DMS 273 treated with DMSO at 0.1 percent for 48 hours (cell line): ENCODE results near the gene CCDC13.

ENCODE experiments used
- DNase-seq: peaks from one replicate; lab custom pipeline; 2025; lab: John Stamatoyannopoulos, UW

The CCDC13 gene

DNA sequence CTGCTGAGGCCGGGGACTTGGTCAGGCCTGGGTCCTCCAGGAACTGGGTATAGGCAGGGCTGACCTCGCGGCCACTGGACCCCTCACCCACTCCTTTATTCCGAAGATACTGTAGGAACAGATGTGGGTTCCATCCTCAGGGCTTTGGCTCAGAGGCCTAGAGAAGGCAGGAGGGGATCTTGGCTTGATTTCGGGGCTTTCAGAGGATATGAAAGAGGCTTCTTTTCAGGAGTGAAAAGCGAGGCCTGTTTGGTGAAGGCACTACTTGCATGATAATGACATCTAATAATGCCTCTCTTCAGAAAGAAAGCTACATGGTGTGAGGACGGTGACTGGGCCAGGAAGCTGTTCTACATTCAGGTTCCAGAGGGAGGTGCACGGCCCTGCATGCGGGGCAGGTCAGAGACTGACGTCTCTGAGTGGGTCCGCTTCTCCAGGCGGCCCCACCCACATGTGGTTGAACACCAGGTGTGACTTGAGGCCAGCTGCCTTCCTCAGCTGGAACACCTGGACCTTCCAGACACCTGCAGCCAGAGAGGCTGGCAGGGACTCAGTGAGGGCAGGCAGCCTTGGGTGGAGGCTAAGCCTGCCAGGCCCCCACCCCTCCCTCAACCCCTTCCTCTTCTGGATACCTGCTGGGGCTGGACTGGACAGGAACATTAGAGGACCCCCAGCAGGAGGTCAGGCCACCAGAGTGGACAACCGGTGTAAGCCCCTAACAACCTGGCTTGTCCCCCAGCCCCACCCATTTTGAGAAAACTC lies 39.4 kb downstream of the CCDC13 start:
- DNase-seq: no peak

DNA sequence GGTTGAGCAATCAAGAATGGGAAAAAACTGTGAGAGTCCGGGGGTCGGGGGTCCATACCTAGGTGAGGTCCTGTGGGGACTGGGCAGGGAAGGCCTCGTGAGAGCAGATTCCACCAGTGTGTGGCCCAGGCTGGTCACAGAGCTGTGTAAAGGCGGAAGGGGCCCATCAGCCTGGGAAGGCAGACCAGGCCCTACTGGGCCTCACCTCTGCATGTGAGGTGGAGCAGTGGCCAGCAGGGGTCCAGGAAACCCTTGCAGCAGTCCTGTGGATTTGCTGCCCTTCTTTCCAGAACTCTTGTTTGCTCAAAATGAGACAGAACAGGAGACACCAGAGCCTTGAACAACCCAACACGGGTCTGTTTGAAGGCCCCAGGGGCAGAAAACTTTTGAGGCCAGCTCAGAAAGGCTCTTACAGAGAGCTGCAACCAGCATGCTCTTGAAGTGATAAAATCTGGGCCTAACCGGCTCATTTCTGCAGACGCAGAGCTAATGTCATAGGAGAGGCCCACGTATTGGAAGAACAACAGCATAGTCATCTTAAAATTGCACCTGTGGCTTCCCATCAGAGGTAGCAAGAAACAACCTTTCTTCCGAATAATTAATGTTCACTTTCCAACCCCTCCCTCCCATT lies 40.1 kb downstream of the CCDC13 start:
- DNase-seq: no peak

DNA sequence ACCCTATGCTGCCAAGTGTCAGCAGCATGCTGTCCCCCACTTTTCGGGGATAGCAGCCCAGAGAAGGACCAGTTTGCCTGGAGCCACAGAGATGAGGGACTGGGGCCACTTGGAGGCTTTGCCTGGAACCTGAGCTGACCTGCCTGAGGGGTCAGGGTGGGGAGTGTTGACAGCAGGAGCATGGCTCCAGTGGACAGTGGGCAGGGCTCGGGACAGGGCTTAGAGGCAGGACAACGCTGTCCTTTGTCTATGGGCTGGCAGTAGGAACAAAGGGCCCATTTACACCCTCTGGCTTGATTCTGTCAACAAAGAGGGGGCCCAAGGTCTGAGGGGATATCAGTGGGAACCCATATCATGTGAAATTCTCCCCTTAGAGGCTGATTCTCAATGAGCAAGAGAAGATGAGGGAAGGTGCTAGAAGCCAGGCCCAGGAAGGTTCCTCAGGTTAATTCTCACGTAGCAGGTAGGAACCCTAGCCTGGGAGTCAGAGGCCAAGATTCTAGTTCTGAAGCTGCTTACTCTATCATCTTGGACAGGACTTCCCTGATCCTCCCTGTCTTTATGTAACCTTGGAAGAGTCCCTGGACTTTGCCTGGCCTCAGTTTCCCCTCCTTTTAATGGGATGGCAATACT lies 40.7 kb downstream of the CCDC13 start:
- no peak for DNase-seq

DNA sequence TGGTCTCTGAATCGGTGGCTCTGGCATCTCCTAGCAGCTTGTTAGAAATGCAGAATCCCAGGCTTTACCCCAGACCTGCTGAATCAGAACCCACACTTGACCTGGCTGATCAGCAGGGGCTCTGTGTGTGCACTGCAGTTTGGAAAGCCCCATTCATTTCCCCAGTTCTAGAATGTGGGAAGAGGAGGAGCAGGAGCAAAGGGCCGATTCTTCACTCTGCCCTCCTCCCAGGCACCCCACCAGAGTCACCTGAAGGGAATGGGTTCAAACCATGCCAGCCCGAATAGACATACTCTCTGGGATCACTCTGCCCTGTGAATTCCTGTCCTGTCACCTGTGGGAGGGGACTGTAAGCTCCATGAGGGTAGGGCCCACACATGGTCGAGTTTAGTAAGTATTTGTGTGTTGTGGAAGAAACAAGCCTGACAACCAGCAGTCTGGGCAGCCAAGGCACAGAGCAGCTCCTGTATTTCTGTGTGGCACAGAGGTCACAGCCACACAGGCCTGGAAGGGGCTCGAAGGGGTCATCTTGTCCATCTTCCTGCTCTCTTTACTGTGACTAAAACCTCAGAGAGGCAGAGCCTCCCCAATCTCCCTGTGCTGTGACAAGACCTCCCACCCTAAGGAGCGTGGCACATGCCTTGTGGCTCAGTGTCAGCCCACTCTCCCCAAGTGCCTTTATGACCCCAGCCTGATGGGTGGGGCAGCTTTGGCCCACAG lies 41.4 kb downstream of the CCDC13 start:
- no peak for DNase-seq

DNA sequence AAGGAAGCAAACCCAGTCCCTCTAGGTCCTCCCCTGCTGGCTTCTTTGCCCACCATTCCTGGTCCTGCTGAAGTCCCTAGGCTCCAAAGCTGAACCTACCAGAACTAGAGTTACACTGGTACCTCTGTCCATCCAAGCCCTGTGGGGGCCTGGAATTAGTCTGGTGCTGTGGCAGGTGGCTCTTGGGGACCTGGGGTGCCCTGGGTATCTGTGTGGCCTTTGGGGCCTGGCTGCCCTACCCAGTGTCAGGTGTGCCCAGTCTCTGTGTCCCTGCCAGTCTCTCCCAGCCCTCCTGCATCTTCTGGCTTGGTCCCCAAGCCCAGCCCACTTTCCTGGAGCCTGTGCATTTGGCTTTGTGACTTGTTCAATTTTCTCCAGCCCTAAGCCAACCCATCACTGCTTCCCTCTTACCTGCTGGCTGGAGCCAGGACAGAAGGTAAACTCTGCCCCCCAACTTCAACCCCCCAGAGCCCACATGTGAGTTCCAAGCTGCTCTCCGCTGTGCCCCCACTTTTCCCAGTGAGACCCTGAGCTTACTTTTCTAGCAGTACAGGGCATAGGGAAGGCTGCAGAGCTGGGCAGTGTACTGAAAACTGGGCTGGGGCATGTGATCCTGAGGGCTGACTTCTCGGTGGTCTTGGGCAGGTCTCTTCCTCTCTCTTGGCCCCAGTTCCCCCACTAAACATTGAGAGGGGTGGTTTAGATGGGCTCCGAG lies 42.2 kb downstream of the CCDC13 start:
- no peak for DNase-seq

DNA sequence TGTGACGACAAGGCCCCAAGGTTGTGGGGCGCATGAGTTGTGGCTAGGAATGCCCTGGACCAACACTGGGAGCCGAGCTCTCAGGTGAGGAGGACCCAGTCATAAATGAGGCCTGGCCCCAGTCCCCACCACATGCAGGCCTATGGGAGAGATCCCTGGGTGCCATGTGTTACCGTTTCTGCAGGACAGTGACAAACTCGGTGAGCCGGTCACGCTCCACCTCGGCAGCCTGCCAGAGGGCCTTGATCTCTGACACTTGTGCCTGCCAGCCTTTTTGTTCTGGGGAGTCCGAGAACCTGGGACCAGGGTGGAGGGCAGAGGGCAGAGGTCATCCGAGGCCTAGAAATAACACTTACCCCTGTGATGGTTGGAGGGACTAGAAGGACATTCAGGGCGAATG lies 42.8 kb downstream of the CCDC13 start:
- DNase-seq: no peak

DNA sequence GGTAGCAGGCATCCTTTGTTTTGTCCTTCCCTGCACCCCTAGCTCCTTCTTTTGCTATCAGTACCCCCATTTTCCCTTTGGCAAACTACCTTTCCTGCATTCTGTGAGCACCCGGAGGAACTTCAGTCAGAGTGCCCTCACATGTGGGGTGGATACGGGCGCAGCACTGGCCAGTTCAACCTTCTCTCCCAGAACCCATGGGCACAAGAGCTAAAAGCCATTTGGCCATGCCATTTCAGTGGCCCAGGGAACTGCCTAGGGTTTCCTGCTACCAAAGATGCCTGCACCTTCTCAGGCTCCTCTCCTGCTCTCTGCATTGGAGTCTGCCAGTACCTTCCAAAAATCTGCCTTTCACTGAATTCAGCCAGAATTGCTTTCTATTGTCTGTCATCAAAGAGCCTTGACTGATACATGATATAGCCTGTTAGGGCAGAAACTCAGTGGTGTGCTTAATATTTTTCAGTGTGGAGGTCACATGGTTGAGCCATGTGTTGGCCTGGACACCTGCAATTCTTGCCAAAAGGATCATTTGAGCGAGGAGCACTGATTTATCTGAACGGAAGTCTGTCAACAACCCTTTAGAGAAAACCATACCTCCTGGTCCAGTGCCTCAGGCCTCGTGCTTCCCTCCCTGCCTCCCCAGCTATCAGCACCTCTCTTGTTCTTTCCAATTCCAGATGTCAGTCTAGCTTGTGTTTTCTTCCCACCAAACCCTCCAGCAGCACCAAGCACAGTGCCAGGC lies 43.5 kb downstream of the CCDC13 start:
- no peak for DNase-seq

DNA sequence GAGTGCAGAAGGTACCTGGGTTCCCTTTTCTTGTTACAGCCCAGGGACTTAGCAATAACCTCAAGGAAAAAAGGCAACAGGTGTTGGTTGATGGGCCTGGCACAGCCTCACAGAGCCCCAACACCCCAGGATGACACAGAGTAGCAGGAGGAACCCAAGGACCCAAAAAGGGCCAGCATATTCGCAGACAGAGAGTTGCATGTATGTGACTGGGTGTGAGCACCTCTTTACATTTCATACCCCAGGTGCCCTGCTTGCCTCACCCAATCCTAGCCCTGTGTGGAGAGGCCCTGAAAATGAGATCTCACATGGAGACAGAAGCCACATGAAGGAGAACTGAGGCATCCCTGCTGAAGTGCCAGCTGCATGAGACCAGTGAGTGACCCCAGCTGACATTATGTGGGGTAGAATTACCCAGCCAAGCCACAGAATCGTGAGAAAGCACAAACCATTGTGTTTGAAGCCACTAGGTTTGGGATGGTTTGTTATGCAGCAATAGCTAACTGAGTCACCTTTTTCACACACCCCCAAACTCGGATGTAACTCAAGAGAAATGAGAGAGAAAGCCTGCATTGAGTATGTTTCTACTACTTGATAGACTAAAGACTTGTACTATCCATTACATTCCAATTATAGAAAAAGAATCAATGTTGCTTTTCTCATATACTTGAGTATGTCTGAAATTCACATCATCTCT lies 44.2 kb downstream of the CCDC13 start:
- DNase-seq: no peak

DNA sequence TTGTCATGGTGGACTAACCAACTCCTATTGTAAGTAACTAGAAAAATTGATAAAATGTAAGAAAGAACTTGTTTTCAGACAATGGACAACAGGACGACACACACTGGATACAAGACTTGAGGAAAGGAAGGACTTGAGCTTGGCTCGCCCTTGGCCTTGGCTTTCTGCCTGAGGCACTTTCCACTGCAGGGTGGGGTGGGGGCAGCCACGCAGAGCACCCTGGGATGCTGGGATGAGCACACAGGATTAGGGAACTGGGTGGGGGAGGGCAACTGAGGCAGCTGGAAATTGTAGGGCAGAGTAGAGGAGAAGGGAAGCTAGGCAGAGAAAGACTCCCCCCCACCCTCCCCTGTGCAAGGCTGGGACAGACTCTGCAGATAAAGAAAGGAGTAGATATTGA lies 45.0 kb downstream of the CCDC13 start:
- no peak for DNase-seq

DNA sequence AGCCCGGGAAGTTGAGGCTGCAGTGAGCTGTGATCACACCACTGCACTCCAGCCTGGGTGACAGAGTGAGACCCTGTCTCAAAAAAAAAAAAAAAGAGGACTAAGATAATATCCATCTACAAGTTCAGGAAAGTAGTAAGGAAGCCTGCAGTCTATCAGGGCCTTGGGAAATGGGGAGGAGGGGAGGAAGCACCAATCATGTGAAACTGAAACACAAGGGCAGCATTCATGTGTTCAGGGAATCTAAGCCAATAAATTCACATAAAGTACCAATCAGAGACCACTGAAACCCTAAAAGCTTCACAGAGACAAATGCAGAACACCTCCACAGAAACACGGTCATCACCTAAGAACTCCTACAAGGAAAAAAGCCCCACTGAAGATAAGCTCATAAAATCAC lies 47.6 kb downstream of the CCDC13 start:
- DNase-seq: no peak

DNA sequence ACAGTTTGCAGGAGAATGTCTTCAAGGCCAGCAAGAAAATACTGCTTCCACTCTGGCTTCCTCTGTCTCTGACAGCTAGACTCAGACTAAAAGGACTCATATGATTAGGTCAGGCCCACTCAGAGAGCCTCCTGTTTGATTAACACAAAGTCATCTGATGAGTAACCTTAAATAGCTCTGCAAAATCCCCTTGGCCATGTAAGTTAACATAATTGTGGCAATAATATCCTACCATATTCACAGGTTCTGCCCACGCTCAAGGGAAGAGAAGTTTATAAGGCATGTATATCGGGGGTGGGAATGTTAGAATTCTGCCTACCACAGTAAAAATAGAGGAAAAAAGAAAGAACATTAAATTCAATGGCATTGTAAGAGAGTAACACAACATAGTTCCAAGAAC lies 49.8 kb downstream of the CCDC13 start:
- no peak for DNase-seq
